Astrocyte of the cerebellum (primary cell): ENCODE results near the gene TBC1D16.

Source experiments
- DNase-seq: peaks from one replicate; pipeline ENCODE4 v3.0.0-alpha.2; 2011; ENCODE audit warnings: low read depth
- H3K4me3 ChIP-seq: 2 replicates; pipeline ENCODE4 v1.5.1; 2011; ENCODE audit warnings: mild to moderate bottlenecking, low read depth, low read length, moderate library complexity
- CTCF ChIP-seq: IDR thresholded peaks from 2 replicates; pipeline ENCODE4 v1.5.1; 2012; ENCODE audit warnings: low read length, low read depth, moderate library complexity, mild to moderate bottlenecking; ENCODE audit errors: missing control alignments
- in situ Hi-C: cut with HindIII; loops from 2 replicates; pipeline ENCODE4 v1.10.0; 2017; ENCODE audit warnings: low sequenced_read_pairs

Gene TBC1D16

GRCh38 chr17:80032614-80033171 lies 3.0 kb downstream of the TBC1D16 start:
- no peak for DNase-seq
- in situ Hi-C loops, result no loop called here
- TF ChIP-seq CTCF, result no peak
- H3K4me3 ChIP-seq, result no peak overlapping the region

GRCh38 chr17:80031691-80032430 lies 3.8 kb downstream of the TBC1D16 start:
- in situ Hi-C loops, result no loop called here

GRCh38 chr17:80030730-80031410 lies 4.8 kb downstream of the TBC1D16 start:
- DNase-seq, result no peak
- no peak for TF ChIP-seq CTCF
- no peak overlapping the region for H3K4me3 ChIP-seq
- in situ Hi-C loops, result no loop called here

More at GRCh38 chr17:80031691-80032430, 3.8 kb downstream of the TBC1D16 start:
- H3K4me3 ChIP-seq, result no peak overlapping the region
- no peak for TF ChIP-seq CTCF
- no peak for DNase-seq

- peak overlapping the region; percentile 14 for H3K4me3 ChIP-seq
- no peak for TF ChIP-seq CTCF
- peak; percentile 65 for DNase-seq
- in situ Hi-C loops, result no loop called here
Measured at GRCh38 chr17:80029258-80029974, 6.3 kb downstream of the TBC1D16 start.

- no peak overlapping the region for H3K4me3 ChIP-seq
- no peak for TF ChIP-seq CTCF
- in situ Hi-C loops, result no loop called here
- DNase-seq, result no peak
Measured at GRCh38 chr17:80028030-80028429, 7.6 kb downstream of the TBC1D16 start.

GRCh38 chr17:80027043-80027435 lies 8.6 kb downstream of the TBC1D16 start:
- no peak overlapping the region for H3K4me3 ChIP-seq
- no peak for TF ChIP-seq CTCF
- in situ Hi-C loops, result no loop called here
- no peak for DNase-seq
